ENCODE data around the gene ASIC4. TPM values are rescaled to one million over a fixed set of nuclear protein-coding genes. Genes with fewer than 3 reads are reported as not detected.
A peak's percentile ranks its signal among the peaks of the same experiment; 100 is the strongest.

The ASIC4 gene
- total and polyA plus RNA-seq, 2 of the 13 experiments (the other 11 are each of a cell fraction or from before 2014, with no cell fraction given): 0.03 TPM; not detected in 1

DNA sequence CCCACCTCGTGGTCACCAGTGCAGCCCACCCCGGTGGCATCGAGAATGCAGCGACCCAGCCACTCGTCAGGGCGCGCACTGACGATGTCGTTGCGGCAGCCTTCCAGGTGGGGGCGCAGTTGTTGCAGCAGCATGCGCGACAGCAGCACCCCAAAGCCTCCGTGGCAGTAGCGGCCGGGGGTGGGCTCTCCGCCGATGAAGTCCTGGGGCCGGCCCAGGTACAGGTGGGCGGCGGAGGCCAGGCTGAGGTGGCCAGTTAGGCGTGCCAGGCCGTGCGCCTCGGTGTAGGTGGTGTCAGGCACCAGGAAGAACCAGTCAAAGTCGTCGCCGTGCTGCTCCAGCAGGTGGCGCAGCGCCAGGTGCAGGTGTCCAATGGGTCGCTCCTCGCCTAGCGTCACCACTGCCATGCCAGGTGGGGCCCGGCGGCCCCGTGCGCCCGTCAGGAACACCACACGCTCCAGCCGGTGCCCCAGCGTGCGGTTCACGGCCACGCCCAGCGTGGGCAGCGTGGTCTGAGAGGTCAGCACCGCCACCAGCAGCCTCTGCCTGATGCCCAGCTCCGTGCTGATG lies 27.4 kb downstream of the ASIC4 start (continued):
- no peak; the same call in 1 of the 2 replicates for TF ChIP-seq ZNF710 (CRISPR knock-in tag; IDR thresholded peaks at IDR 0.05; ENCODE audit: borderline replicate concordance)
- no peak for TF ChIP-seq MED8 (CRISPR knock-in tag; IDR thresholded peaks at IDR 0.05; ENCODE audit: insufficient replicate concordance)
- TF ChIP-seq AHR (CRISPR knock-in tag; IDR thresholded peaks at IDR 0.05): peak; percentile 37; the same call in 1 of the 2 replicates
- no peak for TF ChIP-seq SNAI1 (CRISPR knock-in tag; IDR thresholded peaks at IDR 0.05; ENCODE audit: borderline replicate concordance)
- TF ChIP-seq ZNF816 (CRISPR knock-in tag; IDR thresholded peaks at IDR 0.05; ENCODE audit: borderline replicate concordance): no peak
- peak; percentile 57; the same call in 1 of the 2 replicates for TF ChIP-seq SMC3 (IDR thresholded peaks at IDR 0.05; ENCODE audit: low read length)
- TF ChIP-seq ZNF234 (CRISPR knock-in tag; conservative IDR thresholded peaks at IDR 0.05): no peak
- peak; percentile 90; the same call in 1 of the 2 replicates for TF ChIP-seq ZNF333 (CRISPR knock-in tag; IDR thresholded peaks at IDR 0.05; ENCODE audit: borderline replicate concordance)
- no peak for TF ChIP-seq JARID2 (CRISPR knock-in tag; IDR thresholded peaks at IDR 0.05; ENCODE audit: insufficient replicate concordance)
- peak; percentile 95; the same call in 1 of the 2 replicates for TF ChIP-seq DNMT1 (CRISPR knock-in tag; IDR thresholded peaks at IDR 0.05)
- no peak for TF ChIP-seq ZBTB1 (CRISPR knock-in tag; IDR thresholded peaks at IDR 0.05; ENCODE audit: borderline replicate concordance)
- TF ChIP-seq POLR2A (IDR thresholded peaks at IDR 0.05; ENCODE audit: insufficient read depth in 1 of 2, low read depth in 2 of 2, low read length in 2 of 2): no peak
- TF ChIP-seq ZNF34 (CRISPR knock-in tag; IDR thresholded peaks at IDR 0.05; ENCODE audit: borderline replicate concordance): peak; percentile 96; the same call in 1 of the 2 replicates
- TF ChIP-seq, protein P1, sequence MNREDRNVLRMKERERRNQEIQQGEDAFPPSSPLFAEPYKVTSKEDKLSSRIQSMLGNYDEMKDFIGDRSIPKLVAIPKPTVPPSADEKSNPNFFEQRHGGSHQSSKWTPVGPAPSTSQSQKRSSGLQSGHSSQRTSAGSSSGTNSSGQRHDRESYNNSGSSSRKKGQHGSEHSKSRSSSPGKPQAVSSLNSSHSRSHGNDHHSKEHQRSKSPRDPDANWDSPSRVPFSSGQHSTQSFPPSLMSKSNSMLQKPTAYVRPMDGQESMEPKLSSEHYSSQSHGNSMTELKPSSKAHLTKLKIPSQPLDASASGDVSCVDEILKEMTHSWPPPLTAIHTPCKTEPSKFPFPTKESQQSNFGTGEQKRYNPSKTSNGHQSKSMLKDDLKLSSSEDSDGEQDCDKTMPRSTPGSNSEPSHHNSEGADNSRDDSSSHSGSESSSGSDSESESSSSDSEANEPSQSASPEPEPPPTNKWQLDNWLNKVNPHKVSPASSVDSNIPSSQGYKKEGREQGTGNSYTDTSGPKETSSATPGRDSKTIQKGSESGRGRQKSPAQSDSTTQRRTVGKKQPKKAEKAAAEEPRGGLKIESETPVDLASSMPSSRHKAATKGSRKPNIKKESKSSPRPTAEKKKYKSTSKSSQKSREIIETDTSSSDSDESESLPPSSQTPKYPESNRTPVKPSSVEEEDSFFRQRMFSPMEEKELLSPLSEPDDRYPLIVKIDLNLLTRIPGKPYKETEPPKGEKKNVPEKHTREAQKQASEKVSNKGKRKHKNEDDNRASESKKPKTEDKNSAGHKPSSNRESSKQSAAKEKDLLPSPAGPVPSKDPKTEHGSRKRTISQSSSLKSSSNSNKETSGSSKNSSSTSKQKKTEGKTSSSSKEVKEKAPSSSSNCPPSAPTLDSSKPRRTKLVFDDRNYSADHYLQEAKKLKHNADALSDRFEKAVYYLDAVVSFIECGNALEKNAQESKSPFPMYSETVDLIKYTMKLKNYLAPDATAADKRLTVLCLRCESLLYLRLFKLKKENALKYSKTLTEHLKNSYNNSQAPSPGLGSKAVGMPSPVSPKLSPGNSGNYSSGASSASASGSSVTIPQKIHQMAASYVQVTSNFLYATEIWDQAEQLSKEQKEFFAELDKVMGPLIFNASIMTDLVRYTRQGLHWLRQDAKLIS (CRISPR knock-in tag; IDR thresholded peaks at IDR 0.05): no peak
- peak; percentile 87 for TF ChIP-seq POGZ (CRISPR knock-in tag; IDR thresholded peaks at IDR 0.05)
- 0 out of 2 replicates have a peak, but pooled peaks have one; percentile 64 for TF ChIP-seq ZNF513 (CRISPR knock-in tag; conservative IDR thresholded peaks at IDR 0.05)
- peak; percentile 69; the same call in 1 of the 2 replicates for TF ChIP-seq ZFY (CRISPR knock-in tag; IDR thresholded peaks at IDR 0.05)
- peak; percentile 56; the same call in 1 of the 2 replicates for TF ChIP-seq PAWR (CRISPR knock-in tag; IDR thresholded peaks at IDR 0.05; ENCODE audit: borderline replicate concordance)
- peak; percentile 86; the same call in 1 of the 2 replicates for TF ChIP-seq ZNF510 (CRISPR knock-in tag; IDR thresholded peaks at IDR 0.05; ENCODE audit: low read depth)
- TF ChIP-seq ZNF883 (CRISPR knock-in tag; IDR thresholded peaks at IDR 0.05; ENCODE audit: not compliant biosample characterization): peak; percentile 84
- peak; percentile 80; the same call in 1 of the 2 replicates for TF ChIP-seq GTF3A (CRISPR knock-in tag; conservative IDR thresholded peaks at IDR 0.05)
- no peak for TF ChIP-seq THYN1 (CRISPR knock-in tag; IDR thresholded peaks at IDR 0.05; ENCODE audit: borderline replicate concordance, low read depth)
- no peak for TF ChIP-seq AKAP8 (CRISPR knock-in tag; IDR thresholded peaks at IDR 0.05)
- TF ChIP-seq XBP1 (CRISPR knock-in tag; IDR thresholded peaks at IDR 0.05): no peak

Data from HepG2 (cell line).